ENCODE measurements around the gene KLF15. TPM values are rescaled to one million over a fixed set of nuclear protein-coding genes. Genes with fewer than 3 reads are reported as not detected.

KLF15 gene
- total RNA-seq, 3 donors from 2014 or later (not counting 1 experiment from before 2014, with no cell fraction given): 0.23 to 0.38 (median 0.36) TPM

- 77% methylated on average over 6 of the region's 6 CpGs for WGBS (ENCODE audit: insufficient coverage)
- no peaks in the 10 kb centered on the region for H3K36me3 Mint-ChIP-seq
These were observed 21.1 kb upstream of the KLF15 start for GRCh38 chr3:126378341-126378751.

GRCh38 chr3:126377211-126377610 is 20.0 kb upstream of the KLF15 start:
- DNase-seq: no peak
- H3K27me3 ChIP-seq (ENCODE audit: control insufficient read depth, insufficient read depth, low read length): no peaks in the 10 kb centered on the region
- intact Hi-C loops (cut with micrococcal nuclease): no loop called here
- WGBS (ENCODE audit: insufficient coverage): 92% methylated on average over 3 of the region's 3 CpGs
- no peak for ATAC-seq
- TF ChIP-seq, protein P1, sequence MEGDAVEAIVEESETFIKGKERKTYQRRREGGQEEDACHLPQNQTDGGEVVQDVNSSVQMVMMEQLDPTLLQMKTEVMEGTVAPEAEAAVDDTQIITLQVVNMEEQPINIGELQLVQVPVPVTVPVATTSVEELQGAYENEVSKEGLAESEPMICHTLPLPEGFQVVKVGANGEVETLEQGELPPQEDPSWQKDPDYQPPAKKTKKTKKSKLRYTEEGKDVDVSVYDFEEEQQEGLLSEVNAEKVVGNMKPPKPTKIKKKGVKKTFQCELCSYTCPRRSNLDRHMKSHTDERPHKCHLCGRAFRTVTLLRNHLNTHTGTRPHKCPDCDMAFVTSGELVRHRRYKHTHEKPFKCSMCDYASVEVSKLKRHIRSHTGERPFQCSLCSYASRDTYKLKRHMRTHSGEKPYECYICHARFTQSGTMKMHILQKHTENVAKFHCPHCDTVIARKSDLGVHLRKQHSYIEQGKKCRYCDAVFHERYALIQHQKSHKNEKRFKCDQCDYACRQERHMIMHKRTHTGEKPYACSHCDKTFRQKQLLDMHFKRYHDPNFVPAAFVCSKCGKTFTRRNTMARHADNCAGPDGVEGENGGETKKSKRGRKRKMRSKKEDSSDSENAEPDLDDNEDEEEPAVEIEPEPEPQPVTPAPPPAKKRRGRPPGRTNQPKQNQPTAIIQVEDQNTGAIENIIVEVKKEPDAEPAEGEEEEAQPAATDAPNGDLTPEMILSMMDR (IDR thresholded peaks at IDR 0.05): no peak
- Mint-ChIP-seq H3K4me3 (no peak overlapping the region), H3K36me3 (no peaks in the 10 kb centered on the region), H3K9me3 (no peaks in the 10 kb centered on the region), H3K4me1 (no peaks in the 10 kb centered on the region), H3K27ac (no peak overlapping the region), H3K27me3 (ENCODE audit: low read depth in 2 of 2) (peaks cover 8 to 16% of the 10 kb centered on the region in 2 donors)
- no peak overlapping the region for H3K4me3 ChIP-seq (ENCODE audit: low read length)
- H3K9me3 ChIP-seq (ENCODE audit: control insufficient read depth, insufficient read depth, low read length): no peaks in the 10 kb centered on the region
- no peaks in the 10 kb centered on the region for H3K4me1 ChIP-seq (ENCODE audit: control insufficient read depth, insufficient read depth, low read length)
- H3K36me3 ChIP-seq (ENCODE audit: control insufficient read depth, insufficient read depth, low read length): no peaks in the 10 kb centered on the region
- H3K27ac ChIP-seq (ENCODE audit: low read length): no peak overlapping the region

More at GRCh38 chr3:126378341-126378751, 21.1 kb upstream of the KLF15 start:
- no peak overlapping the region for H3K4me3 ChIP-seq (ENCODE audit: low read length)
- no peak for DNase-seq
- Mint-ChIP-seq H3K27me3 (ENCODE audit: low read depth in 2 of 2) (peaks cover 8 to 22% of the 10 kb centered on the region in 2 donors), H3K4me1 (no peaks in the 10 kb centered on the region), H3K27ac (no peak overlapping the region), H3K9me3 (no peaks in the 10 kb centered on the region), H3K4me3 (no peak overlapping the region)
- no peak for ATAC-seq
- intact Hi-C loops (cut with micrococcal nuclease): no loop called here
- TF ChIP-seq, protein P1 (IDR thresholded peaks at IDR 0.05): no peak
- no peaks in the 10 kb centered on the region for H3K9me3 ChIP-seq (ENCODE audit: control insufficient read depth, insufficient read depth, low read length)
- no peaks in the 10 kb centered on the region for H3K4me1 ChIP-seq (ENCODE audit: control insufficient read depth, insufficient read depth, low read length)
- no peaks in the 10 kb centered on the region for H3K36me3 ChIP-seq (ENCODE audit: control insufficient read depth, insufficient read depth, low read length)
- H3K27me3 ChIP-seq (ENCODE audit: control insufficient read depth, insufficient read depth, low read length): no peaks in the 10 kb centered on the region
- H3K27ac ChIP-seq (ENCODE audit: low read length): no peak overlapping the region

GRCh38 chr3:126376444-126376843 is 19.2 kb upstream of the KLF15 start:
- no peaks in the 10 kb centered on the region for H3K9me3 Mint-ChIP-seq
- ATAC-seq (no peak), DNase-seq (no peak)
- no peak overlapping the region for H3K27ac ChIP-seq (ENCODE audit: low read length)
- no peak overlapping the region for H3K27ac Mint-ChIP-seq
- H3K4me3 ChIP-seq (ENCODE audit: low read length): no peak overlapping the region
- H3K4me1 ChIP-seq (ENCODE audit: control insufficient read depth, insufficient read depth, low read length): no peaks in the 10 kb centered on the region
- no peaks in the 10 kb centered on the region for H3K36me3 Mint-ChIP-seq
- TF ChIP-seq, protein P1 (IDR thresholded peaks at IDR 0.05): no peak
- intact Hi-C loops (cut with micrococcal nuclease): no loop called here
- no peaks in the 10 kb centered on the region for H3K36me3 ChIP-seq (ENCODE audit: control insufficient read depth, insufficient read depth, low read length)
- WGBS (ENCODE audit: insufficient coverage): 42% methylated on average over 3 of the region's 3 CpGs
- H3K27me3 Mint-ChIP-seq (ENCODE audit: low read depth in 2 of 2): peaks cover 8 to 16% of the 10 kb centered on the region in 2 donors
- H3K9me3 ChIP-seq (ENCODE audit: control insufficient read depth, insufficient read depth, low read length): no peaks in the 10 kb centered on the region
- H3K4me3 Mint-ChIP-seq: no peak overlapping the region
- H3K27me3 ChIP-seq (ENCODE audit: control insufficient read depth, insufficient read depth, low read length): no peaks in the 10 kb centered on the region
- no peaks in the 10 kb centered on the region for H3K4me1 Mint-ChIP-seq

GRCh38 chr3:126375835-126376331 is 18.7 kb upstream of the KLF15 start:
- H3K27ac Mint-ChIP-seq: no peak overlapping the region
- WGBS (ENCODE audit: insufficient coverage): 87% methylated on average over 13 of the region's 13 CpGs
- Histone ChIP-seq H3K9me3 (ENCODE audit: control insufficient read depth, insufficient read depth, low read length) (no peaks in the 10 kb centered on the region), H3K27ac (ENCODE audit: low read length) (no peak overlapping the region), H3K27me3 (ENCODE audit: control insufficient read depth, insufficient read depth, low read length) (no peaks in the 10 kb centered on the region), H3K4me3 (ENCODE audit: low read length) (no peak overlapping the region), H3K36me3 (ENCODE audit: control insufficient read depth, insufficient read depth, low read length) (no peaks in the 10 kb centered on the region), H3K4me1 (ENCODE audit: control insufficient read depth, insufficient read depth, low read length) (no peaks in the 10 kb centered on the region)
- H3K27me3 Mint-ChIP-seq (ENCODE audit: low read depth in 2 of 2): peaks cover 8 to 16% of the 10 kb centered on the region in 2 donors
- H3K36me3 Mint-ChIP-seq: no peaks in the 10 kb centered on the region
- DNase-seq (no peak), ATAC-seq (no peak)
- TF ChIP-seq, protein P1 (IDR thresholded peaks at IDR 0.05): no peak
- H3K9me3 Mint-ChIP-seq: no peaks in the 10 kb centered on the region
- intact Hi-C loops (cut with micrococcal nuclease): no loop called here
- H3K4me3 Mint-ChIP-seq: no peak overlapping the region
- no peaks in the 10 kb centered on the region for H3K4me1 Mint-ChIP-seq
